H1 (cell line): Measurements from ENCODE around the gene C1orf56. TPM values are rescaled to one million over a fixed set of nuclear protein-coding genes. Genes with fewer than 3 reads are reported as not detected.

Source experiments
- SIRT6 ChIP-seq: IDR thresholded peaks from one replicate; pipeline ENCODE4 v1.7.1; 2012; ENCODE audit warnings: low read length, inconsistent platforms
- polyA plus RNA-seq, 7 experiments: library from polyadenylated mRNA; depleted of rRNA in 3 of 7; stranded (reverse) in 5 of 7; unstranded in 2 of 7; fragments of >200 nt in 5 of 7; fragments of 200-250 nt in 2 of 7; gene quantifications; 1 replicate in 5 of 7; 2 replicates in 1 of 7; 4 replicates in 1 of 7; pipeline versions ENCODE4 v1.2.1 to v1.2.3, GENCODE V29; 2011 to 2013; ENCODE audit warnings: missing spikeins in 2 of 7, mixed read lengths in 2 of 7
- total RNA-seq: library from RNA; stranded (reverse); fragmentation: NEBNext Ultra II Directional; extraction: Animal tissue kit (Norgen Biotek cat#: 25700); gene quantifications from 2 replicates; pipeline ENCODE4 v1.2.1, GENCODE V29; 2021

C1orf56 gene
- total and polyA plus RNA-seq, 2 of the 8 experiments (the other 6 are each of a cell fraction or from before 2014, with no cell fraction given), result 3.0 to 3.4 TPM

DNA sequence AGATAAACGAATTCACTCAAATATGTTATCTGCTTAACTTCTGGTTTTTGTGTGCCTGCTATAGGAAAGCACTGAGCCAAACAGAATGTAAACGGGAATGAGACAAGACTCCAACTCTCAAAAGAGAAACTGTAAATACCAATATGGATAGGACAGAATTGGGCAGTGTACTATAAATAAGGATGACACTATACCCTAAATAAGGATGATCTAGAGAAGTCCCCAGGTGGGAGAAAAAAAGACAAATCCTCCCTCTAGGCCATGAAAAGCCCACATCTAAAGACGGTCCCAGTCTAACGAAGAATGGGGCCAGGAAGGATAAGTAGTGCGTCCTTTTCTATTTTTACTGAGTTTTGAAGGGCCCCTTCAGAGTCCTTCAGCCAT is 21.5 kb downstream of the C1orf56 start (continued):
- TF ChIP-seq SIRT6, result no peak
